HEK293 (cell line): Measurements from ENCODE around the gene PRPH2.

ENCODE experiments used
- CTCF ChIA-PET: fragments of 350-600 bp; formaldehyde crosslinking; extraction: SDS; loops from one replicate; lab custom pipeline; 2021; ENCODE audit warnings: antibody characterized with exemption; lab: Yijun Ruan, JAX
- POLR2A ChIA-PET: fragments of 300-600 bp; formaldehyde crosslinking; extraction: SDS; loops from one replicate; lab custom pipeline; 2020; ENCODE audit warnings: antibody characterized with exemption, inconsistent platforms; lab: Yijun Ruan, JAX
- H3K27ac ChIP-seq: fragments of 200-500 bp; sonication (Bioruptor generic); 2 replicates; pipeline ENCODE4 v1.5.1; 2014; ENCODE audit warnings: low read depth, low read length, control low read depth, inconsistent platforms; ENCODE audit errors: extremely low read depth
- H3K36me3 ChIP-seq, 2 experiments: fragments of 200-500 bp in 1 of 2; sonication (Bioruptor generic) in 1 of 2; 1 replicate in 1 of 2; 2 replicates in 1 of 2; pipeline ENCODE4 v1.5.1; 2014 to 2017; ENCODE audit warnings: inconsistent platforms in 2 of 2, low read length in 2 of 2; ENCODE audit not compliant: control insufficient read depth in 2 of 2, insufficient read depth in 1 of 2
- H3K4me1 ChIP-seq: fragments of 200-500 bp; sonication (Bioruptor generic); 2 replicates; pipeline ENCODE4 v1.5.1; 2014; ENCODE audit warnings: mild to moderate bottlenecking, low read length, inconsistent platforms; ENCODE audit not compliant: control insufficient read depth, insufficient read depth
- H3K4me3 ChIP-seq: 2 replicates; pipeline ENCODE4 v1.5.1; 2011; ENCODE audit warnings: low read depth, mild to moderate bottlenecking, control low read depth, low read length, moderate library complexity
- H3K9me3 ChIP-seq: fragments of 200-500 bp; sonication (Bioruptor generic); 2 replicates; pipeline ENCODE4 v1.5.1; 2014; ENCODE audit warnings: low read depth, low read length, inconsistent platforms; ENCODE audit not compliant: control insufficient read depth, insufficient read depth
- GLI4 ChIP-seq: fragments of 450-650 bp; formaldehyde crosslinking; IDR thresholded peaks from 2 replicates; pipeline ENCODE4 v1.5.1; 2016; ENCODE audit warnings: missing biosample characterization, missing genetic modification characterization
- HOXD13 ChIP-seq: sonication (generic); formaldehyde crosslinking; IDR thresholded peaks from 2 replicates; pipeline ENCODE4 v1.8.0; 2022; ENCODE audit warnings: missing genetic modification reagents, borderline replicate concordance
- PRDM1 ChIP-seq: fragments of 450-650 bp; formaldehyde crosslinking; IDR thresholded peaks from 2 replicates; pipeline ENCODE4; 2016; ENCODE audit warnings: missing biosample characterization, missing genetic modification characterization
- SETDB1 ChIP-seq: IDR thresholded peaks from one replicate; pipeline ENCODE4 v1.6.1; 2017; ENCODE audit warnings: mild to moderate bottlenecking, low read length, moderate library complexity, mixed read lengths; ENCODE audit not compliant: insufficient read length
- SP3 ChIP-seq: fragments of 450-650 bp; formaldehyde crosslinking; IDR thresholded peaks from 2 replicates; pipeline ENCODE4 v1.5.1; 2016; ENCODE audit warnings: missing biosample characterization, missing genetic modification characterization
- WT1 ChIP-seq: fragments of 450-650 bp; formaldehyde crosslinking; IDR thresholded peaks from 2 replicates; pipeline ENCODE4 v1.5.1; 2016; ENCODE audit warnings: missing biosample characterization, missing genetic modification characterization
- ZBTB8A ChIP-seq: fragments of 450-650 bp; formaldehyde crosslinking; IDR thresholded peaks from 2 replicates; pipeline ENCODE4 v1.5.1; 2016; ENCODE audit warnings: missing biosample characterization, missing genetic modification characterization
- ZFHX2 ChIP-seq: fragments of 450-650 bp; formaldehyde crosslinking; conservative IDR thresholded peaks from 2 replicates; pipeline ENCODE4 v1.5.1; 2016; ENCODE audit warnings: missing biosample characterization, missing genetic modification characterization
- ZNF133 ChIP-seq: fragments of 450-650 bp; formaldehyde crosslinking; IDR thresholded peaks from 2 replicates; pipeline ENCODE4 v1.5.1; 2016; ENCODE audit warnings: missing biosample characterization, missing genetic modification characterization
- ZNF174 ChIP-seq: fragments of 450-650 bp; formaldehyde crosslinking; IDR thresholded peaks from 2 replicates; pipeline ENCODE4 v1.5.0; 2017; ENCODE audit warnings: missing biosample characterization, mild to moderate bottlenecking, missing genetic modification characterization
- ZNF211 ChIP-seq: fragments of 450-650 bp; formaldehyde crosslinking; IDR thresholded peaks from 2 replicates; pipeline ENCODE4 v1.5.1; 2016; ENCODE audit warnings: low read depth, missing biosample characterization, missing genetic modification characterization
- ZNF302 ChIP-seq: fragments of 450-650 bp; formaldehyde crosslinking; IDR thresholded peaks from 2 replicates; pipeline ENCODE4 v1.5.1; 2016; ENCODE audit warnings: missing biosample characterization, missing genetic modification characterization, low read depth
- ZNF354C ChIP-seq: fragments of 450-650 bp; formaldehyde crosslinking; IDR thresholded peaks from 2 replicates; pipeline ENCODE4 v1.5.1; 2016; ENCODE audit warnings: missing biosample characterization, missing genetic modification characterization, low read depth, borderline replicate concordance
- ZNF366 ChIP-seq: fragments of 450-650 bp; formaldehyde crosslinking; conservative IDR thresholded peaks from 2 replicates; pipeline ENCODE4 v1.5.1; 2016; ENCODE audit warnings: missing biosample characterization, missing genetic modification characterization
- ZNF514 ChIP-seq: fragments of 450-650 bp; formaldehyde crosslinking; IDR thresholded peaks from 2 replicates; pipeline ENCODE4 v1.5.1; 2016; ENCODE audit warnings: missing biosample characterization, missing genetic modification characterization
- ZNF560 ChIP-seq: fragments of 450-650 bp; formaldehyde crosslinking; IDR thresholded peaks from 2 replicates; pipeline ENCODE4 v1.5.1; 2017; ENCODE audit warnings: missing biosample characterization, missing genetic modification characterization, borderline replicate concordance
- ZNF623 ChIP-seq: fragments of 450-650 bp; formaldehyde crosslinking; IDR thresholded peaks from 2 replicates; pipeline ENCODE4 v1.5.1; 2016; ENCODE audit warnings: missing biosample characterization, missing genetic modification characterization
- ZNF707 ChIP-seq: fragments of 450-650 bp; formaldehyde crosslinking; IDR thresholded peaks from 2 replicates; pipeline ENCODE4 v1.5.1; 2016; ENCODE audit warnings: missing biosample characterization, missing genetic modification characterization
- ZNF768 ChIP-seq: fragments of 450-650 bp; formaldehyde crosslinking; IDR thresholded peaks from 2 replicates; pipeline ENCODE4 v1.5.1; 2018; ENCODE audit warnings: missing biosample characterization, mild to moderate bottlenecking, missing genetic modification characterization
- TF ChIP-seq, protein P1 (sequence below): fragments of 450-650 bp; formaldehyde crosslinking; IDR thresholded peaks from 2 replicates; pipeline ENCODE4 v1.5.1; 2016; ENCODE audit warnings: missing biosample characterization, missing genetic modification characterization
- TF ChIP-seq, protein P2 (sequence below): fragments of 450-650 bp; formaldehyde crosslinking; IDR thresholded peaks from 2 replicates; pipeline ENCODE4; 2016; ENCODE audit warnings: missing biosample characterization, missing genetic modification characterization
- TF ChIP-seq, protein P3 (sequence below): fragments of 450-650 bp; IDR thresholded peaks from 2 replicates; pipeline ENCODE4 v1.5.1; 2018; ENCODE audit warnings: missing biosample characterization, missing genetic modification characterization
- TF ChIP-seq, protein P4 (sequence below): fragments of 450-650 bp; formaldehyde crosslinking; IDR thresholded peaks from 2 replicates; pipeline ENCODE4 v1.5.1; 2016; ENCODE audit warnings: missing biosample characterization, missing genetic modification characterization, low read depth
- TF ChIP-seq, protein P5 (sequence below): fragments of 450-650 bp; formaldehyde crosslinking; IDR thresholded peaks from 2 replicates; pipeline ENCODE4 v1.5.1; 2016; ENCODE audit warnings: missing biosample characterization, missing genetic modification characterization

The PRPH2 gene, protein sequence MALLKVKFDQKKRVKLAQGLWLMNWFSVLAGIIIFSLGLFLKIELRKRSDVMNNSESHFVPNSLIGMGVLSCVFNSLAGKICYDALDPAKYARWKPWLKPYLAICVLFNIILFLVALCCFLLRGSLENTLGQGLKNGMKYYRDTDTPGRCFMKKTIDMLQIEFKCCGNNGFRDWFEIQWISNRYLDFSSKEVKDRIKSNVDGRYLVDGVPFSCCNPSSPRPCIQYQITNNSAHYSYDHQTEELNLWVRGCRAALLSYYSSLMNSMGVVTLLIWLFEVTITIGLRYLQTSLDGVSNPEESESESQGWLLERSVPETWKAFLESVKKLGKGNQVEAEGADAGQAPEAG

DNA sequence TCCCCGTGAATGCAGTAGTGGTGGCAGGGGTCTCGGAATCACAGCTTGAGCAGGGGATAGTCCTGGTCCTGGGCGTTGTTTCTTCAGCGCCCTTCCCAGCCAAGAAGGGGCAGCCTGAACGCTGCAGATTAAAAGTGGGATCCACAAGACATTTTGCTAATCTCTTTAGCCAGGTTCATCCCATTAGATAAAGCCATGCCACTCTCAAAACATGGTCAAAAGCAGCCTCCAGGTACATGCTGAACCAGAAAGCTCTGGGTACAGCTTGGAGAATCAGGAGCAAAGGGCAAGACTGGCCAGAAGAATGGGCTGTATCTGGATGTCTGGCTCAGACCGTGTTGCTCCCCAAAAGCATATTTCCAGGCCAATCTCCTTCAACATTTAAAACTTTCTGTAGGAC lies at the start of gene PRPH2:
PRPH2 (minus strand) TSS at position 101 of the 400 bp plus-strand sequence. CDS start 263 bp downstream, outside the sequence.
- CTCF ChIA-PET = no interaction called here

DNA sequence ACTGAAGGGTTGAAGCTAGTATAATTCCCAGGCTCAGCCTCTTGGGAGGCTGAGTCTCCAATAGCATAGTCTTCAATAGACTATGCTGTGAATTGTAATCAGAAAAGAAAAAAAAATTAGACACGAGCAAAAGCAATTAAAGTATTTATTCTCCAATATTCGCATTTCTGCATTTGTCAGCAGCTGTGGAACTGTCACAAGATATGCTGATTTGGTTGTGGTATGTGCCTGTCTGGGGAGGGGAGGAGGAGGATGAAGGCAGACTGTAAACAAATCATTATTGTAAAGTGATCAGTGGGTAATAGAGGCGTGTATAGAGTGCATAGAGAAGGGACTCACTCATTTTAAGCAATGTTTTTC lies 49.3 kb upstream of the PRPH2 start:
- H3K9me3 ChIP-seq = no peaks in the 10 kb centered on the region
- TF ChIP-seq SP3 (tag by site-specific recombination) = no peak
- TF ChIP-seq, protein P1, sequence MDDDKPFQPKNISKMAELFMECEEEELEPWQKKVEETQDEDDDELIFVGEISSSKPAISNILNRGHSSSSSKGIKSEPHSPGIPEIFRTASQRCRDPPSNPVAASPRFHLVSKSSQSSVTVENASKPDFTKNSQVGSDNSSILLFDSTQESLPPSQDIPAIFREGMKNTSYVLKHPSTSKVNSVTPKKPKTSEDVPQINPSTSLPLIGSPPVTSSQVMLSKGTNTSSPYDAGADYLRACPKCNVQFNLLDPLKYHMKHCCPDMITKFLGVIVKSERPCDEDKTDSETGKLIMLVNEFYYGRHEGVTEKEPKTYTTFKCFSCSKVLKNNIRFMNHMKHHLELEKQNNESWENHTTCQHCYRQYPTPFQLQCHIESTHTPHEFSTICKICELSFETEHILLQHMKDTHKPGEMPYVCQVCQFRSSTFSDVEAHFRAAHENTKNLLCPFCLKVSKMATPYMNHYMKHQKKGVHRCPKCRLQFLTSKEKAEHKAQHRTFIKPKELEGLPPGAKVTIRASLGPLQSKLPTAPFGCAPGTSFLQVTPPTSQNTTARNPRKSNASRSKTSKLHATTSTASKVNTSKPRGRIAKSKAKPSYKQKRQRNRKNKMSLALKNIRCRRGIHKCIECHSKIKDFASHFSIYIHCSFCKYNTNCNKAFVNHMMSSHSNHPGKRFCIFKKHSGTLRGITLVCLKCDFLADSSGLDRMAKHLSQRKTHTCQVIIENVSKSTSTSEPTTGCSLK (tag by site-specific recombination) = no peak
- TF ChIP-seq, protein P2, sequence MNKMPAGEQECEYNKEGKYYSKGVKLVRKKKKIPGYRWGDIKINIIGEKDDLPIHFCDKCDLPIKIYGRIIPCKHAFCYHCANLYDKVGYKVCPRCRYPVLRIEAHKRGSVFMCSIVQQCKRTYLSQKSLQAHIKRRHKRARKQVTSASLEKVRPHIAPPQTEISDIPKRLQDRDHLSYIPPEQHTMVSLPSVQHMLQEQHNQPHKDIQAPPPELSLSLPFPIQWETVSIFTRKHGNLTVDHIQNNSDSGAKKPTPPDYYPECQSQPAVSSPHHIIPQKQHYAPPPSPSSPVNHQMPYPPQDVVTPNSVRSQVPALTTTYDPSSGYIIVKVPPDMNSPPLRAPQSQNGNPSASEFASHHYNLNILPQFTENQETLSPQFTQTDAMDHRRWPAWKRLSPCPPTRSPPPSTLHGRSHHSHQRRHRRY (tag by site-specific recombination) = no peak
- TF ChIP-seq, protein P3, sequence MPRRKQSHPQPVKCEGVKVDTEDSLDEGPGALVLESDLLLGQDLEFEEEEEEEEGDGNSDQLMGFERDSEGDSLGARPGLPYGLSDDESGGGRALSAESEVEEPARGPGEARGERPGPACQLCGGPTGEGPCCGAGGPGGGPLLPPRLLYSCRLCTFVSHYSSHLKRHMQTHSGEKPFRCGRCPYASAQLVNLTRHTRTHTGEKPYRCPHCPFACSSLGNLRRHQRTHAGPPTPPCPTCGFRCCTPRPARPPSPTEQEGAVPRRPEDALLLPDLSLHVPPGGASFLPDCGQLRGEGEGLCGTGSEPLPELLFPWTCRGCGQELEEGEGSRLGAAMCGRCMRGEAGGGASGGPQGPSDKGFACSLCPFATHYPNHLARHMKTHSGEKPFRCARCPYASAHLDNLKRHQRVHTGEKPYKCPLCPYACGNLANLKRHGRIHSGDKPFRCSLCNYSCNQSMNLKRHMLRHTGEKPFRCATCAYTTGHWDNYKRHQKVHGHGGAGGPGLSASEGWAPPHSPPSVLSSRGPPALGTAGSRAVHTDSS (tag by site-specific recombination) = peak; percentile 67
- TF ChIP-seq WT1 (tag by site-specific recombination) = 0 out of 2 replicates have a peak, but pooled peaks have one; percentile 35
- no peak for TF ChIP-seq ZNF366 (tag by site-specific recombination)
- no peak overlapping the region for H3K4me3 ChIP-seq
- H3K36me3 ChIP-seq = no peaks in the 10 kb centered on the region; a peak in 1 of 3 replicates
- ChIA-PET CTCF (no interaction called here), POLR2A (interaction anchor here (1.0 to 3.4 kb wide), 3 partner anchors 10 to 26 kb away, joined by 3 to 17 read pairs (median 3); partner anchors contain the start of genes BICRAL and TBCC)
- H3K27ac ChIP-seq = no peak overlapping the region
- H3K4me1 ChIP-seq = no peaks in the 10 kb centered on the region

More for the DNA sequence above, at the start of gene PRPH2:
- Histone ChIP-seq H3K27ac (no peak within 1 kb of the TSS), H3K36me3 (no peaks in the 10 kb centered on the region), H3K4me1 (peaks cover 5% of the 10 kb centered on the region), H3K4me3 (no peak within 1 kb of the TSS), H3K9me3 (no peaks in the 10 kb centered on the region)
- TF ChIP-seq ZNF354C (no peak), ZFHX2 (no peak), ZNF768 (tag by site-specific recombination) (no peak), ZNF174 (no peak), PRDM1 (tag by site-specific recombination) (no peak), ZNF133 (tag by site-specific recombination) (no peak), ZNF707 (tag by site-specific recombination) (no peak), ZNF211 (tag by site-specific recombination) (no peak), ZNF623 (tag by site-specific recombination) (no peak), HOXD13 (CRISPR knock-in tag) (no peak), SETDB1 (no peak), ZNF302 (tag by site-specific recombination) (no peak), GLI4 (tag by site-specific recombination) (no peak), ZNF514 (tag by site-specific recombination) (no peak), ZNF560 (tag by site-specific recombination) (no peak), ZBTB8A (no peak)
- TF ChIP-seq, protein P4, sequence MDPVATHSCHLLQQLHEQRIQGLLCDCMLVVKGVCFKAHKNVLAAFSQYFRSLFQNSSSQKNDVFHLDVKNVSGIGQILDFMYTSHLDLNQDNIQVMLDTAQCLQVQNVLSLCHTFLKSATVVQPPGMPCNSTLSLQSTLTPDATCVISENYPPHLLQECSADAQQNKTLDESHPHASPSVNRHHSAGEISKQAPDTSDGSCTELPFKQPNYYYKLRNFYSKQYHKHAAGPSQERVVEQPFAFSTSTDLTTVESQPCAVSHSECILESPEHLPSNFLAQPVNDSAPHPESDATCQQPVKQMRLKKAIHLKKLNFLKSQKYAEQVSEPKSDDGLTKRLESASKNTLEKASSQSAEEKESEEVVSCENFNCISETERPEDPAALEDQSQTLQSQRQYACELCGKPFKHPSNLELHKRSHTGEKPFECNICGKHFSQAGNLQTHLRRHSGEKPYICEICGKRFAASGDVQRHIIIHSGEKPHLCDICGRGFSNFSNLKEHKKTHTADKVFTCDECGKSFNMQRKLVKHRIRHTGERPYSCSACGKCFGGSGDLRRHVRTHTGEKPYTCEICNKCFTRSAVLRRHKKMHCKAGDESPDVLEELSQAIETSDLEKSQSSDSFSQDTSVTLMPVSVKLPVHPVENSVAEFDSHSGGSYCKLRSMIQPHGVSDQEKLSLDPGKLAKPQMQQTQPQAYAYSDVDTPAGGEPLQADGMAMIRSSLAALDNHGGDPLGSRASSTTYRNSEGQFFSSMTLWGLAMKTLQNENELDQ (tag by site-specific recombination) = no peak
- TF ChIP-seq, protein P3 (tag by site-specific recombination) = no peak
- TF ChIP-seq, protein P5, sequence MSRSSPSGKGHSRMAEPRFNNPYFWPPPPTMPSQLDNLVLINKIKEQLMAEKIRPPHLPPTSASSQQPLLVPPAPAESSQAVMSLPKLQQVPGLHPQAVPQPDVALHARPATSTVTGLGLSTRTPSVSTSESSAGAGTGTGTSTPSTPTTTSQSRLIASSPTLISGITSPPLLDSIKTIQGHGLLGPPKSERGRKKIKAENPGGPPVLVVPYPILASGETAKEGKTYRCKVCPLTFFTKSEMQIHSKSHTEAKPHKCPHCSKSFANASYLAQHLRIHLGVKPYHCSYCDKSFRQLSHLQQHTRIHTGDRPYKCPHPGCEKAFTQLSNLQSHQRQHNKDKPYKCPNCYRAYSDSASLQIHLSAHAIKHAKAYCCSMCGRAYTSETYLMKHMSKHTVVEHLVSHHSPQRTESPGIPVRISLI = no peak
- POLR2A ChIA-PET = interaction anchor here (0.5 kb wide), 1 partner anchor 30 kb away, joined by 6 read pairs; no protein-coding TSS in a partner anchor
